Ascending aorta (tissue), 2 donors: ENCODE measurements around the gene OR4D9. TPM values are rescaled to one million over a fixed set of nuclear protein-coding genes. Genes with fewer than 3 reads are reported as not detected.

Experiments used
- DNase-seq, 2 donors: peaks; one replicate each; pipeline ENCODE4 v3.0.0-alpha.2; 2019; ENCODE audit warnings: low spot score in 2 of 2
- H3K27ac ChIP-seq, 2 donors: fragments of 200-600 bp; sonication (generic); one replicate each; pipeline ENCODE4 v1.5.1; 2016 to 2017; ENCODE audit warnings: mild to moderate bottlenecking in 1 of 2
- H3K27me3 ChIP-seq: fragments of 200-600 bp; sonication (generic); one replicate; pipeline ENCODE4 v1.5.1; 2017
- H3K36me3 ChIP-seq, 2 donors: fragments of 200-600 bp; sonication (generic); one replicate each; pipeline ENCODE4 v1.5.1; 2016
- H3K4me1 ChIP-seq, 2 donors: fragments of 200-600 bp; sonication (generic); one replicate each; pipeline ENCODE4 v1.5.1; 2016 to 2017; ENCODE audit warnings: mild to moderate bottlenecking in 1 of 2
- H3K4me3 ChIP-seq, 2 donors: fragments of 200-600 bp; sonication (generic); one replicate each; pipeline ENCODE4 v1.5.1; 2016 to 2017; ENCODE audit warnings: mild to moderate bottlenecking in 1 of 2
- H3K9me3 ChIP-seq, 2 donors: fragments of 200-600 bp; sonication (generic); one replicate each; pipeline ENCODE4 v1.5.1; 2016
- CTCF ChIP-seq, 3 experiments: fragments of 200-600 bp in 2 of 3; fragments of 450-650 bp in 1 of 3; sonication (generic) in 2 of 3; IDR thresholded peaks; one replicate each; pipeline ENCODE4 v1.5.1; 2016 to 2019; ENCODE audit warnings: antibody characterized with exemption in 3 of 3, mild to moderate bottlenecking in 1 of 3, moderate library complexity in 1 of 3
- intact Hi-C: fragments of 100-400 bp; cut with DNase I; formaldehyde crosslinking; loops from one replicate; pipeline ENCODE4 v1.15.1; 2023
- total RNA-seq: library from RNA; depleted of rRNA; stranded (reverse); fragments of >200 nt; gene quantifications from one replicate; pipeline ENCODE4 v1.1.0, GENCODE V29; 2016

Gene OR4D9
- total RNA-seq, 1 donor from 2014 or later = not detected

- Histone ChIP-seq H3K36me3 (no peaks in the 10 kb centered on the region), H3K4me1 (peaks cover 0 to 4% of the 10 kb centered on the region in 2 donors), H3K27me3 (no peaks in the 10 kb centered on the region), H3K27ac (peak overlapping the region; percentile 84 to 89), H3K4me3 (peak overlapping the region; percentile 50 to 71), H3K9me3 (no peaks in the 10 kb centered on the region)
- intact Hi-C loops = loop anchor here (1.0 to 10.0 kb wide), 7 partner anchors 9 to 1604 kb away; partner anchors contain the start of genes FAM111A, LPXN, OSBP and PATL1
- no peak for TF ChIP-seq CTCF (IDR thresholded peaks at IDR 0.05)
- peak; percentile 32 to 92 for DNase-seq
Measured at GRCh38 chr11:59550842-59551658, 39.7 kb downstream of the OR4D9 start.

- no peaks in the 10 kb centered on the region for H3K9me3 ChIP-seq
- peak overlapping the region; percentile 84 to 89 for H3K27ac ChIP-seq
- peaks cover 2 to 4% of the 10 kb centered on the region in 2 donors for H3K4me1 ChIP-seq
- H3K36me3 ChIP-seq = no peaks in the 10 kb centered on the region
- no peaks in the 10 kb centered on the region for H3K27me3 ChIP-seq
- no peak for DNase-seq
- intact Hi-C loops = loop anchor here (1.0 to 10.0 kb wide), 5 partner anchors 8 to 1603 kb away; partner anchors contain the start of genes FAM111A, LPXN, OSBP and ZFP91
- H3K4me3 ChIP-seq = peak overlapping the region; percentile 50 to 71
- TF ChIP-seq CTCF (IDR thresholded peaks at IDR 0.05) = no peak
Measured at GRCh38 chr11:59551659-59552521, 40.6 kb downstream of the OR4D9 start.

GRCh38 chr11:59552844-59553243, 41.5 kb downstream of the OR4D9 start:
- no peak overlapping the region for H3K4me3 ChIP-seq

GRCh38 chr11:59553323-59553722, 42.0 kb downstream of the OR4D9 start:
- Histone ChIP-seq H3K4me3 (no peak overlapping the region), H3K27ac (peak overlapping the region in 1 of 2 donors; percentile 89), H3K9me3 (no peaks in the 10 kb centered on the region), H3K36me3 (no peaks in the 10 kb centered on the region), H3K27me3 (no peaks in the 10 kb centered on the region), H3K4me1 (peaks cover 3 to 4% of the 10 kb centered on the region in 2 donors)
- no peak for TF ChIP-seq CTCF (IDR thresholded peaks at IDR 0.05)
- DNase-seq = no peak
- intact Hi-C loops = loop anchor here (5.0 to 10.0 kb wide), 4 partner anchors 64 to 1601 kb away; partner anchors contain the start of genes FAM111A, LPXN, OSBP and ZFP91

More at GRCh38 chr11:59552844-59553243, 41.5 kb downstream of the OR4D9 start:
- Histone ChIP-seq H3K4me1 (peaks cover 3 to 4% of the 10 kb centered on the region in 2 donors), H3K27me3 (no peaks in the 10 kb centered on the region), H3K27ac (peak overlapping the region; percentile 2 to 89), H3K9me3 (no peaks in the 10 kb centered on the region), H3K36me3 (no peaks in the 10 kb centered on the region)
- no peak for TF ChIP-seq CTCF (IDR thresholded peaks at IDR 0.05)
- intact Hi-C loops = loop anchor here (5.0 to 10.0 kb wide), 4 partner anchors 64 to 1602 kb away; partner anchors contain the start of genes FAM111A, LPXN, OSBP and ZFP91
- no peak for DNase-seq

- intact Hi-C loops = loop anchor here (10.0 kb wide), 2 partner anchors 411 to 1599 kb away; partner anchors contain the start of gene FAM111A
- no peak for TF ChIP-seq CTCF (IDR thresholded peaks at IDR 0.05)
- peaks cover 0 to 3% of the 10 kb centered on the region in 2 donors for H3K4me1 ChIP-seq
Measured at GRCh38 chr11:59555601-59556114, 44.3 kb downstream of the OR4D9 start.

More at GRCh38 chr11:59555601-59556114, 44.3 kb downstream of the OR4D9 start:
- DNase-seq = no peak
- no peaks in the 10 kb centered on the region for H3K27me3 ChIP-seq
- H3K4me3 ChIP-seq = peak overlapping the region; percentile 24 to 57
- no peaks in the 10 kb centered on the region for H3K36me3 ChIP-seq
- H3K27ac ChIP-seq = peak overlapping the region; percentile 62 to 74
- H3K9me3 ChIP-seq = no peaks in the 10 kb centered on the region
